ENCODE data around the gene MRPL18. TPM values are rescaled to one million over a fixed set of nuclear protein-coding genes. Genes with fewer than 3 reads are reported as not detected.

Gene MRPL18
- total RNA-seq, 1 donor from 2014 or later = 60.7 TPM

DNA sequence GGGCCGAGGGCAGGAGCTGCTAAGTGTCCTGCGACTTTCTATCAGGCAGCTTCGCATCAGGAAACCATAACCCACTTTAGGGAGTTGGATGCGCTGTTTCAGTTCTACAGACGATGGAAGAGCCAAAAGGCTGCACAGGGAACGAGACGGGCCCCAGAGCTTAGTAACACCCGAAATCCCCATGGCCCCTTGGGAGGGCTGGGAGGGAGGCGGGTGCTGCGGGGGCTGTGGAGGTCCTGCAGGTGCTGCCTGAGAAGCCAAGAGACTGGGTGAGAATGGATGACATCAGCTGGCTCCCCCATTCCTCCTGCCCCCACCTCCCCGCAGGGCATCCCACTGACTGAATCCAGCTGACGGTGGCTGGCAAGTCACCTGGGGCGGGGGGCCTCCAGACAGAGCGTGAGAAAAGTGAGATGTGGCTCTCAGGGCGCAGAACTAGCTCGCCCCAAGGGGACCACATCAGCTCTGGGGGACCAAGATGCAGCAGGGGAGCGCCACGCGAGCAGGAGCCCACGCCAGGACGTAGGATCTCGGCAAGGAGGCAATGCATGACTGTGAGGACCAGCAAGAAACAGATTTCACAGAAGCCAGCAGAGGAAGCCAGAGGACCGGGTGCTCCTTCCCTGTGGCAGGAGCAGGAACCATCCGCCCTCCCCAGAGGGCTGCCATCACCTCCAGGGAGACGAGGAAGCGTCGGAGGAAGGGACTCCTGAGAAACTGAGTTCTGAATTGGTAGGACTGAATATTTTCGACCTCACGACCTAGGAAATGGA, 46.6 kb downstream of the MRPL18 start:
- FAIRE-seq (no peak), DNase-seq (ENCODE audit: low spot score in 2 of 2) (no peak)

DNA sequence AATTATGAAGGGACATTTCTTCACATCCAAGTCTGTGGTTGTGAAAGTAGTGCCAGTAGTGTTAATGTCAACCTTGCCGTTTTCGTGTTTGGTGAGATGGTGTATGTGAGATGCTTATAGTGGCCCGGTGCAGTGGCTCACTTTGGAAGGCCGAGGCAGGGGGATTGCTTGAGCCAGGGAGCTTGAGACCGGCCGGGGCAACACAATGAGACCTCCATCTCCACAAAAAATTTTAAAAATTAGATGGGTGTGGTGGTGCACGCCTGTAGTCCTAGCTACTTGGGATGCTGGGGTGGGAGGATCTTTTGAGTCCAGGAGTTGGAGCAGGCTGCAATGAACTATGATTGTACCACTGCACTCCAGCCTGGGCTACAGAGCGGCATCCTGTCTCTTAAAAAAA, 47.2 kb downstream of the MRPL18 start:
- FAIRE-seq (no peak), DNase-seq (ENCODE audit: low spot score in 2 of 2) (no peak)

DNA sequence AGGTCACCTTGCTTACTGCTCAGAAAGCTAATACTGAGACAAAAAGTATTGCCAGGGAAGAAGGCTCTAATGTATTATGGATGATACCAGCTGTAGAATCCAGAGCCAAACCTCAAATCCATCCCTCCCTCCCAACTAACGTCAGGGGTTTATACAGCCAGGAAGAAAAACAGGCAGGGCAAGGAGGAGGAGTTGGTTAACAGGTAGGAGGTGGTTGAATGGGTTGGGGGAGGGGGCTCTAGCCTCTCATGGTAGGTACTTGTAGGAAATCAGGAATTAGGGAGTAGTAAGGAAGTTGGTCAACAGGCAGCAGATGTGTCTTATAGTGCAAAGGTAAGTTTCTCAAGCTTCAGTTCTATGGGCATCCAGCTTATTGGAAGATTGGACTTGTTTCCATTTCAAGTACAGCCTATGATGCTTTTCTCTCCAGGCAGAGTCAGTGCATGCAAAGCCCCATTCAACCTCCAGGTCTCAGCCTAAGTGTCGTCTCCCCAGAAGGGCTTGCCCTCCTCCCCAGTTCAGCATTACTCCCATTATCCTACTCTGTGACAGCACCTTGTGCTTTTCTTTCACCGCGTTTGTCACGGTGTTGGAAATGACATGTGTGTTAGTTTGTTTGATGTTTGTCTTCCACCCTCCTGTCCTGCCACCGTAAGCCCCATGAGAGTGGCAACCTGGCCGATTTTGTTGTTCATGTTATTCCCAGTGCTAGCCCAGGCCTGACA, 47.9 kb downstream of the MRPL18 start:
- no peak for FAIRE-seq
- no peak for DNase-seq (ENCODE audit: low spot score in 2 of 2)

DNA sequence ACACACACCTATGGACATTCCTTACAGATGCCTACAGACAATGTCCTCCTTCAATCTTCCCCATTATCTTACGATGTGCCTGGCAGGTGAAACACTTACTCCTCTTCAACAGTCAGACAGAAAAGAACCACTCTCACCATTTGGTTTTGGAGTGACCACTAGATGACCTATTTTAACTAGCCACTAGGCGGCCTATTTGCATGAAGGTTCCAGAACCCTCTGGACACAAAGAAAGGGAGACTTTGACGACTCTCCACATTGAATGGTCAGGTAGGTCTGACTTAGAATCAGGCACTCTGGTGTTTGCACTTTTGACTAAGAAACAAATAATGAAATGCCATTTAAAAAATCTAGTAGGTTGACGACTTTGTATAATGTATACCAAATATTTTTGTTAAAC, 51.8 kb downstream of the MRPL18 start:
- no peak for FAIRE-seq
- no peak for DNase-seq (ENCODE audit: low spot score in 2 of 2)

DNA sequence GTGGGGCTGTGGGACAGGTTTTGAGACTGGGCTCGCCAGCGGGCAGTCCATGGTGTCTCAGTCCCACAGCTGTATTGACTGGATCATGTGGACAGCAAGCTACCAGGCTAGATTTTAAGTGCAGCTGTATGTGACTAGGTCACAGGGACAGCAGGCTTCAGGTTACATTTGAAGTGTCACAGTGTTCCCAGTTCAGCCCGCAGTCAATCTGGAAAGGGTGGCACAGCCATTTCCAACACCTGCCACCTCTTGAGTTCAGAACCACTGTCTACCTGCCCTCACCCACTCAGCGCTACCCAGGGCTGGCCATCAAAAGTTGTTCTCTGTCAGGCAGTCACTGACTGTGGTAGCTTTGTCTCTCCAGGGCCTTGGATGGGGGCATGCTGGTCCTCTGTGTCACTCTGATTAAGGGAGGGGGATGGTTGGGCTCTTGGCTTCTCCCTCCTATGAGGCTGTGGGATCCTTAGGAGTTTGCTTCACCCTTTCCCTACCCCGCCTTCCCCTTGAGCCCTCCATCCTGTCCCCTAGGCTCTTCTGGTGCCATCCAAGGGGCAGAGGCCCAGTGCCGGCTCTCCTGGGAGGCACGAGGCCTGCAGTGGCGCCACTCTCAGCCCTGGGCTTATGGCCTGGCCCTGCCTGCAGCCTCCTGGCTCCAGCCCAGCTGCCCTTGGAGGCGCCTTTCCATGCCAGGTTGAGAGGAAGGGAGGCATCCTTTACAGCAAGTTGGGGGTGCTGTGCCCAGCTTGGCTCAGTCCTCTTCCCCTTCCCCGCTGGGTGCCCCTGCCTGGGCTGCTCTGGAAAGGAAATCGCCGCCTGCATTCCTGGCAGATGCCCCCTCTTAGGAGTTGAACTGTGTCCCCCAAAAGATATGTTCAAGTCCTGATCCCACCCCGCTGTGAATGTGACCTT, 54.7 kb downstream of the MRPL18 start:
- no peak for DNase-seq (ENCODE audit: low spot score in 2 of 2)
- FAIRE-seq = no peak

Small RNA genes within 50 kb of the gene (small RNA-seq; reads per million reads assigned to genes)
- gene SNORA20 (36.8 reads per million, percentile 97 among the genes with 10 or more reads in this experiment), gene SNORA29 (not detected)

Other genes with a start within 250 kb of the MRPL18 start
- gene SOD2, start 97.2 kb upstream of the MRPL18 start, total RNA-seq = 44.8 TPM
- 131 TPM for gene WTAP, start 63.0 kb upstream of the MRPL18 start, total RNA-seq
- 100 TPM for gene ACAT2, start 28.4 kb upstream of the MRPL18 start, total RNA-seq
- gene TCP1, start 865 bp upstream of the MRPL18 start, total RNA-seq = 378 TPM
- not detected for gene PNLDC1, start 9.8 kb downstream of the MRPL18 start, total RNA-seq
- gene MAS1, start 100.5 kb downstream of the MRPL18 start, total RNA-seq = 0.82 TPM
- 20.8 TPM for gene IGF2R, start 178.6 kb downstream of the MRPL18 start, total RNA-seq

Data from frontal cortex (tissue), 4 donors.